Breast epithelium (tissue), 3 donors: ENCODE results near the gene MEIS2.

ENCODE experiments used
- POLR2A ChIP-seq: fragments of 450-650 bp; IDR thresholded peaks from one replicate; pipeline ENCODE4 v1.6.1; 2016; ENCODE audit warnings: antibody characterized with exemption, mild to moderate bottlenecking, moderate library complexity
- POLR2AphosphoS5 ChIP-seq, 3 donors: sonication (generic); formaldehyde crosslinking; IDR thresholded peaks; one replicate each; pipeline ENCODE4 v1.6.1; 2017; ENCODE audit warnings: antibody characterized with exemption in 3 of 3
- TF ChIP-seq, protein P1 (sequence below), 3 donors: fragments of 450-650 bp; IDR thresholded peaks; one replicate each; pipeline ENCODE4 v1.5.1; 2016 to 2017; ENCODE audit warnings: antibody characterized with exemption in 3 of 3, mild to moderate bottlenecking in 3 of 3, moderate library complexity in 3 of 3

DNA sequence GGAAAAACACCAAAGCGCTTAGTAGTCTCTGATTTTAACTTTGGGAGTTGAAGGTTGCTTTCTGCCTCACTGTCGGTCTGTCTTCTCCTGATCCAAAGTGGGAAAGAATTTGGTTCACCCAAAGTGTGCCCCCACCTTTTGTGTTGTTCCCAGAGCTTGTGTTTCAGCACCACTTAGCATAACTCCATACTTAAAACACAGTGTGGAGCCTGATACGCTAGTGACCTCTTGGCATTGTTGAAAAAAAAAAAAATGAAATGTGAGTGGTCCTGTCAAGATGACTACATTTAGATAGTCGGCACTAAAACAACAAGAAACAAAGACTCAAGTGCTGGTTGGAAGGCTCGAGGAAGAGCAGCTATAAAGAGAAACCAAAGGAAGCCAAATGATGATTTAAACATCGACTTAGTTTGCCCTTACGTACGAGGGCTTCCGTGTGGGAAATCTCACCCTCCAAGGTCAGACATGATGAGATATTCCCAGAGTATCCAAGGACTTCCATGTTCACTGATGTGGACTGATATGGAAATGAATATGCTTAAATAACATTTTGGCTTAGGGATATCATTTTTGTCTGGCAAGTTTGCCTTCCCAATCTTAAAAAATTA lies 178.8 kb downstream of the MEIS2 start:
- TF ChIP-seq POLR2A (no peak), POLR2AphosphoS5 (IDR thresholded peaks at IDR 0.05) (no peak)
- TF ChIP-seq, protein P1, sequence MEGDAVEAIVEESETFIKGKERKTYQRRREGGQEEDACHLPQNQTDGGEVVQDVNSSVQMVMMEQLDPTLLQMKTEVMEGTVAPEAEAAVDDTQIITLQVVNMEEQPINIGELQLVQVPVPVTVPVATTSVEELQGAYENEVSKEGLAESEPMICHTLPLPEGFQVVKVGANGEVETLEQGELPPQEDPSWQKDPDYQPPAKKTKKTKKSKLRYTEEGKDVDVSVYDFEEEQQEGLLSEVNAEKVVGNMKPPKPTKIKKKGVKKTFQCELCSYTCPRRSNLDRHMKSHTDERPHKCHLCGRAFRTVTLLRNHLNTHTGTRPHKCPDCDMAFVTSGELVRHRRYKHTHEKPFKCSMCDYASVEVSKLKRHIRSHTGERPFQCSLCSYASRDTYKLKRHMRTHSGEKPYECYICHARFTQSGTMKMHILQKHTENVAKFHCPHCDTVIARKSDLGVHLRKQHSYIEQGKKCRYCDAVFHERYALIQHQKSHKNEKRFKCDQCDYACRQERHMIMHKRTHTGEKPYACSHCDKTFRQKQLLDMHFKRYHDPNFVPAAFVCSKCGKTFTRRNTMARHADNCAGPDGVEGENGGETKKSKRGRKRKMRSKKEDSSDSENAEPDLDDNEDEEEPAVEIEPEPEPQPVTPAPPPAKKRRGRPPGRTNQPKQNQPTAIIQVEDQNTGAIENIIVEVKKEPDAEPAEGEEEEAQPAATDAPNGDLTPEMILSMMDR (IDR thresholded peaks at IDR 0.05), result no peak
